ENCODE results near the gene PTBP2.

PTBP2 gene

DNA sequence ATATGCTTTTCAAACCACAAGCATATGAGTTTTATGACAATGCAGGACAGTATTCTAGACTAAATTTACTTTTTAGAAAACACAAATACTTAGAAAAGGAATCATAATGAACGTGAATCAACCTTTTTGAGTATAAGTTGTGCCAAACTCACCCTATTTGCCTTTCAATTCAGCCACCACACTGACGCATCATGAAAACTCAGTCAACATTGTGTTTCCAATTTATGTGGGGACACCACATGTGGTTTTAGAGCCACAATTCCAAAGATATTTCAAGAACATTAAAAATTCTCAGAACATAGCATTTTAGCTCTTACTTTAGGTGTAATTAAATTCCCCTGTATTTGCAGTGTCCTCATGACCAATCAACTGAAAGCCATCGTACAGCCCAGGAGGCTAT lies 118.8 kb downstream of the PTBP2 start:
- Histone ChIP-seq H3K9me3 (ENCODE audit: control insufficient read depth, low read length) (no peaks in the 10 kb centered on the region), H3K36me3 (ENCODE audit: control insufficient read depth, insufficient read depth, low read length) (no peaks in the 10 kb centered on the region), H3K4me3 (ENCODE audit: insufficient read depth, low read depth, low read length) (no peak overlapping the region), H3K27ac (ENCODE audit: insufficient read depth, low read depth, low read length, poor library complexity, severe bottlenecking) (no peak overlapping the region), H3K4me1 (ENCODE audit: control insufficient read depth, insufficient read depth, low read length) (no peaks in the 10 kb centered on the region), H3K27me3 (ENCODE audit: control insufficient read depth, insufficient read depth, low read length, poor library complexity, severe bottlenecking) (no peaks in the 10 kb centered on the region)
- WGBS, 2 experiments: 94 to 96% methylated on average over 3 of the region's 3 CpGs

DNA sequence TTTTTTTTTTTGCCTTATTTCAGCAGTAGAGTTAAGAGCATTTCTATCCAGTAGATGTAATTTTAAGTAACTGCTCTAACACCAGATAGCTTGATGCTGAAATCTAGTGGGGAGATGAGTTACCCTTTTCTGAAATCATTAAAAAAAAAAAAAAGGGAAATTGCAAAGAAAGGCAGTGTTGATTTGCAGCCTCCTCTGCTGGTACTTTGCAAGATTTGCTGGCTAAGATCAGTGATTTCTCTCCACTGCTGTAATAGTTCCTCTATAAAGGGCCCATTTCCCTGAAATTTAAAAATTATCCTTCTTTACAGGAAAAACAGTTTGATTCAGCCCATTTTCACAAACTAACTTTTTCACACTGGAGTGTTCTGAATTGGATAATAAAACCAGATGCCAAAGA lies 120.6 kb downstream of the PTBP2 start:
- Histone ChIP-seq H3K27me3 (ENCODE audit: control insufficient read depth, insufficient read depth, low read length, poor library complexity, severe bottlenecking) (no peaks in the 10 kb centered on the region), H3K27ac (ENCODE audit: insufficient read depth, low read depth, low read length, poor library complexity, severe bottlenecking) (no peak overlapping the region), H3K36me3 (ENCODE audit: control insufficient read depth, insufficient read depth, low read length) (no peaks in the 10 kb centered on the region), H3K4me3 (ENCODE audit: insufficient read depth, low read depth, low read length) (no peak overlapping the region), H3K4me1 (ENCODE audit: control insufficient read depth, insufficient read depth, low read length) (no peaks in the 10 kb centered on the region), H3K9me3 (ENCODE audit: control insufficient read depth, low read length) (no peaks in the 10 kb centered on the region)

- no peaks in the 10 kb centered on the region for H3K27me3 ChIP-seq (ENCODE audit: control insufficient read depth, insufficient read depth, low read length, poor library complexity, severe bottlenecking)
- H3K27ac ChIP-seq (ENCODE audit: insufficient read depth, low read depth, low read length, poor library complexity, severe bottlenecking): no peak overlapping the region
- H3K4me1 ChIP-seq (ENCODE audit: control insufficient read depth, insufficient read depth, low read length): no peaks in the 10 kb centered on the region
- no peaks in the 10 kb centered on the region for H3K9me3 ChIP-seq (ENCODE audit: control insufficient read depth, low read length)
- no peaks in the 10 kb centered on the region for H3K36me3 ChIP-seq (ENCODE audit: control insufficient read depth, insufficient read depth, low read length)
- H3K4me3 ChIP-seq (ENCODE audit: insufficient read depth, low read depth, low read length): no peak overlapping the region
- WGBS, 2 experiments: 79 to 87% methylated on average over 3 of the region's 3 CpGs
Observed at GRCh38 chr1:96843196-96843595, 121.6 kb downstream of the PTBP2 start.

DNA sequence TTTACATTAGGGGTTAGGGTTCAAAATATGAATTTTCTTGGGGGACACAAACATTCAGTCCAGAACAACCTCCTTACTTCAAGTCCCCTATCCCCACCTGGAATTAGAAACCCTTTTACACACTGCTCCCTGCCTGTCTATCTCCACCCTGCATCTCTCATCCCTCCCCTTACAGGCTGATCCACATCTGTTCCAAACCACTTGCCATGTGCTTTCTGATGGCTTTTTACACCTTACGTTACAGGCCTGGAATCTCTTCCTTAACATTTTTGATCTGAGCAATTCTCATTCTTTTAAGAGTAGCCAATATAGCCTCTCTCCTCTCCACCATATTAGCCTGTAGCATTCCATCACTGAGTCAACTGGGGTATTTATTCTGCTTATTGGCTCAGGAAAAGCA lies 122.0 kb downstream of the PTBP2 start:
- no peaks in the 10 kb centered on the region for H3K36me3 ChIP-seq (ENCODE audit: control insufficient read depth, insufficient read depth, low read length)
- H3K27ac ChIP-seq (ENCODE audit: insufficient read depth, low read depth, low read length, poor library complexity, severe bottlenecking): no peak overlapping the region
- H3K4me1 ChIP-seq (ENCODE audit: control insufficient read depth, insufficient read depth, low read length): no peaks in the 10 kb centered on the region
- WGBS, 2 experiments: 97 to 100% methylated on average over 1 of the region's 1 CpG
- no peaks in the 10 kb centered on the region for H3K27me3 ChIP-seq (ENCODE audit: control insufficient read depth, insufficient read depth, low read length, poor library complexity, severe bottlenecking)
- no peaks in the 10 kb centered on the region for H3K9me3 ChIP-seq (ENCODE audit: control insufficient read depth, low read length)
- no peak overlapping the region for H3K4me3 ChIP-seq (ENCODE audit: insufficient read depth, low read depth, low read length)

- Histone ChIP-seq H3K4me3 (ENCODE audit: insufficient read depth, low read depth, low read length) (no peak overlapping the region), H3K4me1 (ENCODE audit: control insufficient read depth, insufficient read depth, low read length) (no peaks in the 10 kb centered on the region), H3K27ac (ENCODE audit: insufficient read depth, low read depth, low read length, poor library complexity, severe bottlenecking) (no peak overlapping the region), H3K27me3 (ENCODE audit: control insufficient read depth, insufficient read depth, low read length, poor library complexity, severe bottlenecking) (no peaks in the 10 kb centered on the region), H3K9me3 (ENCODE audit: control insufficient read depth, low read length) (no peaks in the 10 kb centered on the region), H3K36me3 (ENCODE audit: control insufficient read depth, insufficient read depth, low read length) (no peaks in the 10 kb centered on the region)
- 60 to 64% methylated on average over 8 of the region's 8 CpGs for WGBS, 2 experiments
Observed at GRCh38 chr1:96845464-96845863, 123.9 kb downstream of the PTBP2 start.

DNA sequence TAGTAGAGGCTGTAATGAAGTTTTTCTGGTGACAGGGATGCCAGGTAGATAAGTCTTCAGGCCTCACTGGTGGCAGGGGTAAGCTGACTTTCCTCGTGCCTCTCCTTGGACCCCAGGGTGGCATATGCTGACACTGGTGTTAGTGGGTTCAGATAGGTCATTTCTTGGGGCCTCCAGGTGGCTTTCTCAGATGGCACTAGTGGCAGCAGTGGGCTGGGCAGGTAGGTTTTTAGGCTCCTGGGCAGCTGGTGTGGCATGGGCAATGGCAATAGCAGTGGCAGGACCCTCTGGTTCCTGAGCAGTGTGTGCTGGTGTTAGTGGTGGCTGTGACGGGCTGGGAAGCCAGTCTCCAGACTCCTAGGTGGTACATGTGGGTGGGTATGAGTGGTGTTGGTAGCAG lies 140.3 kb downstream of the PTBP2 start:
- WGBS, 2 experiments: 89 to 91% methylated on average over 2 of the region's 2 CpGs
- no peak overlapping the region for H3K4me3 ChIP-seq (ENCODE audit: insufficient read depth, low read depth, low read length)
- H3K36me3 ChIP-seq (ENCODE audit: control insufficient read depth, insufficient read depth, low read length): no peaks in the 10 kb centered on the region
- no peaks in the 10 kb centered on the region for H3K4me1 ChIP-seq (ENCODE audit: control insufficient read depth, insufficient read depth, low read length)
- no peak overlapping the region for H3K27ac ChIP-seq (ENCODE audit: insufficient read depth, low read depth, low read length, poor library complexity, severe bottlenecking)
- no peaks in the 10 kb centered on the region for H3K9me3 ChIP-seq (ENCODE audit: control insufficient read depth, low read length)
- no peaks in the 10 kb centered on the region for H3K27me3 ChIP-seq (ENCODE audit: control insufficient read depth, insufficient read depth, low read length, poor library complexity, severe bottlenecking)

DNA sequence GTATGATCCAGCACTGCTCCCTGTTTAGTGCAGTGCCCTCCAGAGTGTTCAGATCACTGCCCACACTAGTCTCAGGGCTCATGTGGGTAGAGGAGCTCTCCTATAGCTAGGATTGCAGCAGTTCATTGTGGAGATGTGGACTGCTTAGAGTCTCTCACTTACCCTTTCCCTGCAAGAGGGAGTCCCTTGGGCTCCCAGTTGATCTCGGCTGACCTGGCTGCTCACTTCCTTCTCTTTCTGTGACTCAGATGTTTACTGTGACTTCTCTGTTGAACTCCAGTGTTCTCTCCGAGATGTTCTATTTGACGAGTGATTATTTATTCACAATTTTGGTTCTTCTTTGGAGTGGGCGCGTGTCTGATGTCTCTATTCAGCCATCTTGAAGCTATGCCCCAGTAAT lies 141.9 kb downstream of the PTBP2 start:
- WGBS, 2 experiments: 93 to 95% methylated on average over 5 of the region's 5 CpGs
- Histone ChIP-seq H3K27ac (ENCODE audit: insufficient read depth, low read depth, low read length, poor library complexity, severe bottlenecking) (no peak overlapping the region), H3K4me1 (ENCODE audit: control insufficient read depth, insufficient read depth, low read length) (no peaks in the 10 kb centered on the region)

More for the DNA sequence above, 141.9 kb downstream of the PTBP2 start:
- H3K4me3 ChIP-seq (ENCODE audit: insufficient read depth, low read depth, low read length): no peak overlapping the region
- H3K36me3 ChIP-seq (ENCODE audit: control insufficient read depth, insufficient read depth, low read length): no peaks in the 10 kb centered on the region
- no peaks in the 10 kb centered on the region for H3K27me3 ChIP-seq (ENCODE audit: control insufficient read depth, insufficient read depth, low read length, poor library complexity, severe bottlenecking)
- H3K9me3 ChIP-seq (ENCODE audit: control insufficient read depth, low read length): no peaks in the 10 kb centered on the region
